Endometrium (tissue), 2 donors: ENCODE measurements around the gene DTNBP1.

Experiments used
- FAIRE-seq: peaks from 2 replicates; lab custom pipeline; 2012; peaks lifted over from hg19 to GRCh38; lab: Jason Lieb, UNC
- donor health status: control.
- donor health status: control.

DTNBP1 gene

DNA sequence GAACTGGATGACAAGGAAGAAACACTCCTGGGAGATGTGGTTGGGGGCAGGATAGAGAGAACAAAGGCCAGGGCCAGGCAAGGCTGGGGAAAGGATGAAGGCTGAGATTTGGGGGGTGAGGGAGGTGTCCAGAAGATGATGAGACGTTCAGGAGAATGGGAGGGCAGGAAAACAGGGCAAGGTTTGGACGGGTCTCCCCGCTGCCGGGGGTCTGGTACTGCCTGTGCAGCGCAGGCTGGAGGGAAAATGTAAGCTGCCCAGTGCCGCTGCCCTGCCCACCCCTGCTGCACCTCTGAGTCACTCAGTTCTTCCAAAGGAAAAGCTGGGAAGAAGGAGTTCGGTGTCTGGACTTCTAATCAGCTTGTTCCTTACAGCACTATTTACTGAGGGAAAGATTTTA, 130.9 kb downstream of the DTNBP1 start:
- no peak for FAIRE-seq

DNA sequence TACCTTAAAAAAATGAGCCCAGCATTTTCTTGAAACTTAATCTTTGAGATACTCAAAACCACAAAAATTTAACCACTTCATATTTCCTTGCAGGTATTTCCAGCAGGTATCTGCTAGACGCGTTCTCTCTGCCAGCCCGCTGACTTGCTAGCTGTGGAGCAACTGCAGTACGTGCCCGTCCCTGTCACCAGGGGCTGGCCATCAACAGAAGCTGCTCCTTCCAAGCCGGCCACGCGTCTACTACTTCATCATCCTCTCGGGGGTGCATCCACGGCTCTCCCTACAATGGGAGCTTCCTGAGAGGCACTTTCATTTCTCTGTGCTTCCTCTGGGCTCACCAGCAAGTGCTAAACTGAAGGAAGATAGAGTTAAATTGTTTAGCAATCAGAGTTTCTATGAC, 132.4 kb downstream of the DTNBP1 start:
- no peak for FAIRE-seq

DNA sequence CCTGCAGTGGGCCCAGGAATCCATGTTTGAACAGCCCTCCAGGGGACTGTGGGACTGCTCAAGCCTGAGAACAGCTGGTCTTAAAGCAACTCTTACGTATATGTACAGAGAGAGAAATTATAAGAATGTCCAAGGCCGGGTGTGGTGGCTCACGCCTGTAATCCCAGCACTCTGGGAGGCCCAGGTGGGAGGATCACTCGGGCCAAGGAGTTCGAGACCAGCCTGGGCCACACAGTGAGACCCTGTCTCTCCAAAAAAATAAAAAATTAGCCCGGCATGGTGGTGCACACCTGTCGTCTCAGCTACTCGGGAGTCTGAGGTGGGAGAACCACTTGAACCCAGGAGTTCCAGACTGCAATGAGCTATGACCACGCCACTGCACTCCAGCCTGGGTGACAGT, 134.0 kb downstream of the DTNBP1 start:
- FAIRE-seq: no peak

DNA sequence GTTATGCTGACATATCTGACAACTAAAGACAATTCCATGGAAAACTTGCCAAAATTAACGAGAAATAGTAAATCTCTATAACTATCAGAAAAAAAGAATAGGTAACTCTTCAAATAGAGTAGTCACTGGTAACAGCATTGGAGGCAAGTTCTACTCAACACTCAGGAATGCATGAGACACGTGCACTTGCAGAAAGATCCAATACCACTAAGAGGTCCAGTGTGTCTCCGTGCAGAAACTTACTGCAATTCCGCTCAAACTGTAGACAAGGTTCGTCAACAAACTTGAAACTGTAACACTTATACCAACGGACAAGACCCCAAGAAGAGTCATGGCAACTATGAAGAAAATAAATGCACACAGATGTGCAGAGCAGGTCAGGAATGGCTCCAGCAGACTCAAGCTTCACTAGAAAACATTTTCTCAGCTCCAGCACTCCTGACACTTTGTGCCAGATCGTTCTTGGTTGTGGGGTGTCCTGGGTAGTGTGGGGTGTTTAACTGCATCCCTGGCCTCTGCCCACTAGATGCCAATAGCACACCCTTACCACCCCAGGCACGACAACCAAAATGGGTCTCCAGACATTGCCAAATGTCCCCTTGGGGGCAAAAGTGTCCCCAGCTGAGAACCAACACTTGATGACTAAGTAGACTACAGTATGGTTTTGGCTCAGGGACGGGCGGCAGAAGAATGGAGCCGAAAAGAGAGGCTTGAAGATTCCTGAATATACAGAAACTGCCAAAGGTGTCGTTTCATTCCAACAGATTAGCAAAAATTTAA, 134.8 kb downstream of the DTNBP1 start:
- FAIRE-seq: no peak

DNA sequence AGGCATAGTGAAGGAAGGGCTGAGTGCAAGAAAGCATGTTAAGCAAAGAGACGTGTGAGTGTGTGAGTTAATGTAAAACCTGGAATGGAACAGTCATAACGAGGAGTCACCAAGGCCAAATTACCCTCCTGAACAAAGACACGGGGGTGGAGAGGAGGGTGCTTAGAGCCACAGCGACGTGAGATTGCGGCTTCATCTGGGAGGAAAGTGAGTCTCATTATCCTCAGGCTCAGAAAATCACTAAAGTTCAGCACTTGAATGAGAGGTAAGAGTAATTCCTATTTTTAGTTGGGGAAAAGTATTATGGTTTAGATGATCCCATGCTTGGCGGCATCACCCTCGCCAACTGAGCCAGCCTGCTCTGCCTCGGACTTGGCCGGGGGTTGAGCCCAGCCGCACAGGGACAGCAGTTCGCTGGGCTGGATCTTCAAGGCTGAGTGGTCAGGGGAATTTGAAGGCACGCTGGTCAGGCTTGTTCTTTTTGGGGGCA, 136.6 kb downstream of the DTNBP1 start:
- FAIRE-seq: no peak

DNA sequence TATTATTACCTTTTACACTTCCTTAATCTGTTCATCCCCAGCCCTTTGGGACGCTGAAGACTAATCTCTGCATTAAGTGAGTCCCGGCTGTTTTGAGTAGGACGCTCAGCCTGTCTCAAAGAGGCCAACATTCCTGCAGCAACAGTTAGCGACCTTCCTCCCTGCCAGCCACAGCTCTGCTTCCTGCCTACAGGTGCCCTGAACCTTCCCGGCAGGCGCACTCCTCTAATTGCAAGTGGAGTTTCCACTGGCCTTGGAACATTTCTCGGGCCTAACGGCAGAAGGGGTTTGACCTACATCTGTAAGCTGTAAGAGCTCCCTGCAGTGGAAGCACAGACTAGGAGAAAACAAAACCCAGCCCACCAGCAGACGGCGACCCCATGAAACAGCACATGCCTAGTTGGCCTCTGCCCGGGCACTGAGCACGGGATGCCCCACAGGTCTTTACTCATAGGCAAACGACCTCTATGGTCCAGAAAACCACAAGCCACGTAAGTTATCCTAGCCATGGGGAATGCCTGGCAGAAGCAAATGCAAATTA, 137.9 kb downstream of the DTNBP1 start:
- FAIRE-seq: no peak

DNA sequence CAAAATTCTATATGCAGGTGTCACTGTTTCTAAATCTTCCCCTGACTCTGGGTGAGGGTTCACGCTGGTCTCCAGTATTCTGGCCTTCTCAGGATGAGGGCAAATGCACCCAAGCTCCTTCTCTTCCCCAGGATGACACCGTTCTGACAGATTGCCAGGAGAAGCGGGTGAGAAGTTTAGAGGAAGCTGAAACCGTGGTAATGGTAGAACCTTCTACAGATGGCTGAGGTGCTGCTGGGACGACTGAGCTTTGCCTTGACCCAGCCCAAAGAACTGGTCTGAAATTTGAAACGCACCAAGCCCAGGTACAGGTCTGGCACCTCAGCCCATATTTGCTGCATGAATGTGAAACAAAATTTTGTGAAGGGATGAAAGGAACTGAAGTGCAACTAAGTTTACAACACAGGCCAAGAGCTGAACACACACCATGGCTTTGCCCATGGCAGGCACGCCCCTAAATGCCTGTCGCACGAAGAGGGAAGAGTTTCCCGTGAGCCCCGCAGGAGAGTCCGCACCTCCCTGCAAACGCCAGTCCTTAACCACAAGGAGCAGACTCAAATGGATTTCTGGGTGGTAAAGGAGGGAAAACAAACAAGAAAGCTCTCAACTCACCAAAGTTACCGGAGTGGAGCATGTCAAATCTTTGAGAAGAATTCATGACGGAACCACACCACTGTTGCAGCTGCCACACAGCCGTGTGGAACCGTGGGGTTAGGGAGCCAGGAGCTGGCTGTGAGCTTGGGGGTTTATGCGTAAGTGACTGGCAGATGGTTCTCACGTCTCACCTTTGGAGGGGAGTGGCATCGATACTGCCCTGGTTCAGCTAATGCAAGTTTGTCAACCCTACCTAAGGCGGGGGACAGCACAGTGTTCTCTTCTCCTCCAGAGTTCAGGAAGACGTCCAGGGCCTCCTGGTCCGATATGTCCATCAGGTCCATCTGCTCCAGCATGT, 138.9 kb downstream of the DTNBP1 start:
- FAIRE-seq: no peak

DNA sequence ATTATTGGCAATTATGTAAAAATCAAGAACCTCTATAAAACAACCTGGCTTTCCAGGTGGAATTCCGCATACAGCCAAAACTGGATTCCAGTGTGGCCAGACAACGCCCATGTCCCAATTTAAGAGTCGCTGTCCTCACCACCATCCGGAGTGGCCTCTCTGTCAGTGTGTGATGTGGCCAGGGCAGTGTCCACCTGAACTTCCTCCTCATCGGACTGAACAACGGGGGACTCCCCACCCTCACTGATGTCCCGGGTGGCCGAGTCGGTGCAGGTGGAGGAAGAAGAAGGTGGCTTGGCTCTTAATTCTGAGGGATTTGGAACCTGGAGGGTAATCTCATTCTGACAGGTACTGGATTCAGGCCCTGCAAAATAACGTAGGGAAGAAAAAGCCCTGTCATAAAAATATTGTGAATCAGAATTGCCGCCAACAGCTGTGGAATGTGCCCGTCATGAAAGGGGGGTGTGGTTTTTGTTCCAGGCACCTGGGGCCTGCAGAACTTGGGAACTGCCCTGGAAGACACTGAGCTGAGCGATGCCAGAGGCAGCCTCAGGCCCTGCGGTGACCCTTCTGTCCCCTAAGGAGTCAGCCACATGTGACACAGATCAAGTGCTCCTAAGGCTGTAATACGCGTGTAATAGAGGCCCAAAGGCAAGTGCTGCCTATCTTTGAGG, 139.8 kb downstream of the DTNBP1 start:
- FAIRE-seq: no peak

DNA sequence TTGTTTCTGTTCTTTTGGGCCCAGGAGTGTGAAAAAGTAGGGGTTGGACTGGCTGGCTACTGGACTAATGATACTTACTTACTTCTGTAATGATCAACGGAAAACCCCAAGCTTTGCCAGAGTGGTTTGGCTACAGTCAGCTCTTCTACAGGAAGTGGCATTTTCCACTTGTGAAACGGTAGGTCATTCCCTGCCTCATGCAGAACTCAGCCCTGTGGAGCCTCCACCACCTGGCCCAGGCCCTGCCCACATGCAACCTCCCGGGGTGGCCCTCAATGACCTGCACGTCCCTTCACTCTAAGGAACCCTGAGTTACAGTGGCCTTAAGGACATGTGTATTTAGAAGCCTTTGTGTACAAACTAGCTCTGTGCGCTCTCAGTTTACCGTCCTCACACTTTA, 140.4 kb downstream of the DTNBP1 start:
- FAIRE-seq: no peak

DNA sequence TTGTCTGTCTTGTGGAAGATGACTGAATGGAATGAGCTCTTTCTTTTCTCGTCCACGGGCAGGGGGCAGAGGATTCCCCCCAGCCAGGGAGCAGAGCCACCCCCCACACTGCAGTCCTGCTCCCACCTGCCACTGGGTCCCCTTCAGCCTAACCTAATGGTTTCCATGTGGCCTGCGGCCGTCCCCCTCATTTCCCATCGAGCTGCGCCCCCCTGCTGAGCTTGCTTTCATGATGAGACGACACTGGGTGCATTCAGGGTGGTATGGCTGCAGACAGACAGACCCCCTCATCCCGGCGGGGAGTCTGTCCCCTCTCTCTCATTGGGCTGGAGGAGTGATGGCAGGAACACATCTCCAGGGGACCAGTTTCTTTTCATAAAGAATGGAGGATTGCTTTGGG, 140.8 kb downstream of the DTNBP1 start:
- no peak for FAIRE-seq

DNA sequence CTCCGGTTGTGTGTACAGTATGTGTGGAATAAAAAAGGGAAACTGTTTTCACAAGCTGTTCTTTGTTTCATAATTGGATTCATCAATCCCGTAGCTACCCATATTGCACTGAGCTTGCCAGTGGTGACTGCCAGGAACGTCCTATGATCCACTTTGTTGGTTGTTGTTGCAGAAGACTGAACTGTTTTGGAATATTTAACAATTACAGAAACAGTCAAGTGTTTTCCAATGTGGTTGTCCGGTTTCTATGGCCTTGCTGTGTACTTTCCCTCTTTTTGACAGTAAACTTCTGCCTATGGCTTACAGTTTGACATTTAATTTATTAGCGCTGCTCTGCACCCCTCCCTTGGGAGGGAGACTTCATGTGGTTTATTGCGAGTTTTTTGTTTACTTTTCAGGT, 141.2 kb downstream of the DTNBP1 start:
- no peak for FAIRE-seq

DNA sequence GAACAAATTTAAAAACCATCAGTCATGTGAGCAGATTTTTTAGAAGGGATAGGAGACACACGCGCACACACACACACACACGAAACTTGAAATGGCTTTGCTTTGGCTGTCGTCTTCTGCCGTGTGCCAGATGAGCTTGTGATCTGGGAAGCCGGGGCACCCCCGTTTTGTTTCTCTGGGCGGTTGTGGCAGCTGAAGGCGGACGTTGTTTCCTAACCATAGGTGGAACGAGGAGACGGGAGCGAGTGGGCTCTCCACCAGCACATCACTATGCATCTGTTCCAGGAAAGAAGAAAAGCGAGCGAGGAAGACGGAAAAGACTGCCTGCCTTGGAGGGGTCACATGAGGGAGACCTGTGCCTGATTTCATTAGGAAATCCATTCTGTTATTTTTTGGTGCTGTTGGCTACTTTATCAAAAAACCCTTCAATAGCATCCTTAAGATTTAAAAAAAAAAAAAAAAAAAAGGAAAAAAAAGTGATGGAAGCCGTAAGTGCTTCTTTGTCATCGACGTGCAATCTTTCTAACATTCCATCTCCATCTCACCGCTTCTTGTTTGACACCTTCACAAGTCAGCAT, 142.1 kb downstream of the DTNBP1 start:
- no peak for FAIRE-seq

DNA sequence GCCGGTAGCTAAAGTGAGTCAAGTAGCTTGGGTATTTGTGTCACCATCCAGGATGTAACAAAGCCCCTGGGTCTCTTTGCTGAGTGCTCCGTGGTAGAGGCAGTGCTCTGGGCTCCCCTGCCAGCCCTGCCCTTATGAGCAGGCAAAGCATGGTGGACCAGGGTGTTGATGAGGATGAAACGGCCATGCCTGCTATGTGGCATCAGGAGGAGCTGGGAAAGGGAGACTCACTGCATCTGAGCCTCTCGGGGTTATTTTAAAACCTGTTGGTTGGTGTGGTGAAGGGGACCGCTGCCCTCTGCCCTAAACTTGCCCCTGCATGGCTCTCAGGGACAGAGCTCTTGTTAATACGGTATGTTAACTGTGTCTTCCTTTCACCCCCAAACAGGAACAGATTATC, 143.1 kb downstream of the DTNBP1 start:
- no peak for FAIRE-seq

DNA sequence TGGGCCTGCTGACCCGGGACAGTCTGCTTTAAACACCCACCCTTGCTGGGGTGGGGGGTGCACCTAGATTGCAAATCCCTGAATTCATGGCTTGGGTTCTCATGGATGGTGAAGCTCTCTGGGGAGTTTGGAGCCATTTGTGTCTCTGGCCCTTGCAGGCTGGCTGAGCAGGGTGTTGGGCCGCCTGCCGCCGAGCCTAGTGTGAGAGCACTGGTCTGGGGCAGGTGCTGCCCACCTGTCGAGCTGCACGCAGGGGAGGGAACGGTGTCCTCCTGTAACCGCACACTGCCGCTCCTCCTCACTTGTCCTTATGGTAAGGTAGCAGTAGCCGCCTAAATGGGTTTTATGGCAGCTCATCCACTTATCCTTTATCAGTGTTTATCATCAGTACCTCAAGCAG, 143.9 kb downstream of the DTNBP1 start:
- FAIRE-seq: no peak

DNA sequence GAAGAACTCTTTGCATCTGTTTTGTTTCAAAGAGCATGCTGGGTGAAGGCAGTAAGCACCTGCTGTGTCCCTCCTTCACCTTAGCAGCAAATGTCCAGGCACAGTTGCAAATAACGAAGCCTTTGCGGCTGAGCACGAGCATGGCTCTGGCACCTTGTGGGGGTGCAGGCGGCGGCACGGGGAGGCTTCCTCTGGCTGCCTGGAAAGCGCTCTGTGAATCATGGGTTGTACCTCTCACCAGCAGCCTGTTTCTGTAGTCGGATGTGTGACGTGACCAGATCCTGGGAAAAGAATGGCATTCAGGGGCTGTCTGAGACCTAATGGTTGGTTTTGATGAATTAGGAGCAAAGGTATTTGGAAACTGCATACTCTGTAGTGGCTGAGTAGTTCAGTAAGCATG, 144.8 kb downstream of the DTNBP1 start:
- FAIRE-seq: no peak

DNA sequence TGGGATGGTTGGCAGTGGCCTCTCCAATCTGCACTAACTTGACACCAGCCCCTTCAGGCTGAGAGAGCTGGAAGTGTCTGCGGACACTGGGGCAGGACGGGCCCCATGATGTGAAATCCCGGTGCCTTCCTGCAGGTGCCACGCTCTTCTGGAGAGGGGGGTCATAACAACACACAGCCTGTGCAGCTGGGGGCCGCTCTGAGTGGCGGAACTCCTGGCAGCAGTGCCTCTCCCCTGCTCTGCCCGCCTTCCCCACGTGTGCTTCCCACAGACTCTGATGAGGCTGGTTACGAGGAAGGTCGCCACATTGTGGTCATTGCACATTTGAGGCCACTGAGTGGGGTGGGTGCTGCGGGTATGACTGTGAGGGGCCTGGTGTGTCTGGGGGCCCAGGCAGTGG, 145.2 kb downstream of the DTNBP1 start:
- FAIRE-seq: no peak

DNA sequence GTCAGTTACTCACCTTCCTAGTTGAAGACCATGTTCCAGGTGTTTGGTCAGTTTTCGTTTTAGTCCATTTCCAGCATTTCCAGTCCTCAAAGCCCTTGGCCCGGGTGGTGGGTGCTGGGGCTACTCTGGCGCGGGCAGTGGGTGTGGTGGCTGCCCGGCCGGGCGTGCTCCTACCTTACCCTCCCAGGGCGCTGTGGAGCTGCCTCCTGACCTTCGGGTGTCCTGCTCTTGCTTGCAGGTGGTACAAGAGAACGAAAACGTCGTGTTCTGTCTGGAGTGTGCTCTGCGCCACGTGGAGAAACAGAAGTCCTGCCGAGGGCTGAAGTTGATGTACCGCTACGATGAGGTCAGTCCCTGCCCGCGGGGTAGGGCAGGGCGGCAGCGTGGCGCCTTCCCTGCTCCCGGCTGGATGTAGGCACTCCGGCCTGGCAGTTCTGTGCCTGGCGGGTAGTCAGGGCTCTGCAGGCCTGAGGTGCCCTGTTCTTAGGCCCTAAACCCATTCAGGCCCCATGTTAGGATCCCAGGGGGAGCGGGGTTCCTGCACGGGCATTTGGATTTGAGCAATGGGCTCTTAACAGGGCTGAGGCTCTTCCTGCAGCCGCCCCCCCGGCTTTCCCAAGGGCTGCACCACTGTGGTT, 145.8 kb downstream of the DTNBP1 start:
- FAIRE-seq: no peak

DNA sequence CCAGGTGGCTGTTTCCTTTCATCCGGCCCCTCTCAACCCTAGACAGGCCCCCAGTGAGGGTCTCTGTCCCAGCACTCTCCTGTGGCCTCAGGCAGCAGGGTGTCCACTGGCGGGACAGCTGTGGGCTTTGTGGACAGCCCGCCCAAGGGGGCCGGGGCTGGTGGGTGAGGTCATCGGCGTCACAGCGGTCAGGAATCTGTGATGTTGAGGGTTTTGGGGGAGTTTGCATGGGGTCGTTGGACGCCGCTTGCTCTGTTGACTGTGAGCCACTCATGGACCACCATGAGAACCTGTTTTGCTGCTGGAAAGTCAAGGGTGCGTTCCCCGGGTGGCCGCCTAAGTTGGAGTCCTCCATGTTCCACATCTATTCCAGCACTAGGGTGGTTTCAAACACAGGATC, 146.4 kb downstream of the DTNBP1 start:
- FAIRE-seq: no peak

DNA sequence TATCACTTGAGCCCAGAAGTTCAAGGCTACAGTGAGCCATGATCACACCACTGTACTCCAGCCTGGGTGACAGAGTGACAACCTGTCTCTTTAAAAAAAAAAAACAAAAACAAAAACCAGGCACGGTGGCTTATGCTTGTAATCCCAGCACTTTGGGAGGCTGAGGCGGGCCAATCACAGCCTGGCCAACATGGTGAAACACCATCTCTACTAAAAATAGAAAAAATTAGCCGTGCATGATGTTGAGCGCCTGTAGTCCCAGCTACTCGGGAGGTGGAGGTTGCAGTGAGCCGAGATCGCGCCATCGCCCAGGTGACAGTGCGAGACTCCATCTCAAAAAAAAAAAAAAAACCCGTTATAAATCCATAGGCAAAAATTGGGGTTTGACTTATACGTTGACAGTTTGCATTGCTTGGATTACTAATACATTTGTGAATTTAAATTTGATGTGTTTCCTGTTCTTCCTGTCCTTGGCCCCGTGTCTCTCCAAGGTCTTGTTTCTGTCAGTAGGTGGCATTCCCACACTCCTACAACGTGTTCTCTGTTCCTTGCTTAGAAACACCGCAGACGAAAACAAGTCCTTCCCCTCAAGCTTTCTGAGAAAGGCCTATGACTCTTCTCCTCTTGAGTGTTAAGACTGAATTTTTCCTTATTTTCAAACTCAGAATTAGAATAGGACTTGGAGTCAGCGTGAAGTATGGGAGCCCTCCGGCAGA, 147.0 kb downstream of the DTNBP1 start:
- no peak for FAIRE-seq

DNA sequence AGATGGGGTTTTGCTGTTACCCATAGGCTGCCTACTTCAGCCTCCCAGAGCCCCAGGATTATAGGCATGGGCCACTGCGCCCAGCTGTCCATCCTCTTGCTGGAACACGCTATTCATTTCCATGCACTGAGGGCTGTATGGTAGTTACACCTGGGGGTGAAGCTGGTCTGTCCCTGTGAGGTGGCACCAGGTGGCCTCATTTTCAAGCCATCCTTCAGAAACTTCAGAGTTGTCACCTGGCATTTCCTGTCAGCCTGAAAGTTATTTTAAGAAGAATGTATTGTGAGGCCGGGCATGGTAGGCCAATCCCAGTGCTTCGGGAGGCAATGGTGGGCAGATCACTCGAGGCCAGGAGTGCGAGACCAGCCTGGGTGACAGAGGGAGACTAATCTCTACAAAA, 147.6 kb downstream of the DTNBP1 start:
- no peak for FAIRE-seq
